ENCODE results near the gene PSEN2.

- TF ChIP-seq POLR2A (IDR thresholded peaks at IDR 0.05) (no peak), CTCF (IDR thresholded peaks at IDR 0.05) (no peak)
These were observed 74.9 kb downstream of the PSEN2 start for GRCh38 chr1:226945106-226945857.
